Measurements from ENCODE around the gene OSBPL6. TPM values are rescaled to one million over a fixed set of nuclear protein-coding genes. Genes with fewer than 3 reads are reported as not detected.

OSBPL6 gene
- total RNA-seq, 6 experiments from 2014 or later = 2.4 to 4.1 (median 3.1) TPM

- no peak overlapping the region for H3K4me3 ChIP-seq
- H3K27me3 ChIP-seq = no peaks in the 10 kb centered on the region
- DNase-seq (no peak), ATAC-seq (no peak)
- no peak for TF ChIP-seq CTCF (IDR thresholded peaks at IDR 0.05)
- H3K9me3 ChIP-seq = no peaks in the 10 kb centered on the region
- H3K4me1 ChIP-seq = peaks cover 0 to 4% (median 0%) of the 10 kb centered on the region in 4 donors
- H3K27ac ChIP-seq = no peak overlapping the region
- peaks cover 0 to 22% (median 4%) of the 10 kb centered on the region in 4 donors for H3K36me3 ChIP-seq
- intact Hi-C loops (cut with DNase I) = no loop called here
- 81% methylated on average over 2 of the region's 2 CpGs for WGBS (ENCODE audit: insufficient coverage, low coverage, low lambda C conversion rate, missing lambda C conversion rate)
These were observed 233.1 kb downstream of the OSBPL6 start for GRCh38 chr2:178427458-178427857.

- intact Hi-C loops (cut with DNase I) = no loop called here
- Histone ChIP-seq H3K27me3 (no peaks in the 10 kb centered on the region), H3K36me3 (peaks cover 0 to 26% (median 7%) of the 10 kb centered on the region in 4 donors), H3K9me3 (no peaks in the 10 kb centered on the region), H3K4me1 (peaks cover 0 to 4% (median 0%) of the 10 kb centered on the region in 4 donors), H3K27ac (peak overlapping the region in 1 of 3 donors; percentile 2), H3K4me3 (no peak overlapping the region)
- TF ChIP-seq POLR2A (IDR thresholded peaks at IDR 0.05) (no peak), CTCF (IDR thresholded peaks at IDR 0.05) (no peak)
- DNase-seq = no peak
- peak; percentile 55 to 85 (median 78) for ATAC-seq
- 29% methylated on average over 1 of the region's 1 CpG for WGBS (ENCODE audit: insufficient coverage, low coverage, low lambda C conversion rate, missing lambda C conversion rate)
These were observed 234.1 kb downstream of the OSBPL6 start for GRCh38 chr2:178428396-178428806.

DNA sequence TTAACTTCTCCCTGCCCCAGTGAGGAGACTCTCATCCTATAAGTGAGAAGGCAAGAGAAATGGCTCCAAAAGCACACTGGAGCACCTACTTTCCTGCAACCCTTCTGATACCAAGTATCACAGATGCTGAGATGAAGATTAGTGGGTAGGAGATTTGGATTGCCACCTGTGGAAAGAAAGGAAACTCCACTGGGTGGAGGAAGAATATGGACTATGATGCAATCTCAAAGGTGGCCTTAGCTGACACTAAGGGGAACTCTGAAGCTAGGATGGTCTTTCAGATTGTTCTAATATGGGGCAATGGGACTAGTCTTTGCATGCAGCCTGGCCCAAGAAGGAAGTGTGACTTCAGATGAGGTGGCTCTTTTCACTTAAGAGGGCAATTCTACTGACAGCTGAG, 235.0 kb downstream of the OSBPL6 start:
- no peak for TF ChIP-seq POLR2A (IDR thresholded peaks at IDR 0.05)
- TF ChIP-seq CTCF (IDR thresholded peaks at IDR 0.05) = no peak
- ATAC-seq = peak in 1 of 4 donors; percentile 28
- Histone ChIP-seq H3K36me3 (peaks cover 0 to 35% (median 12%) of the 10 kb centered on the region in 4 donors), H3K4me1 (peaks cover 0 to 4% (median 0%) of the 10 kb centered on the region in 4 donors), H3K27ac (no peak overlapping the region), H3K9me3 (no peaks in the 10 kb centered on the region), H3K27me3 (no peaks in the 10 kb centered on the region), H3K4me3 (no peak overlapping the region)
- intact Hi-C loops (cut with DNase I) = no loop called here
- no peak for DNase-seq

- ATAC-seq (no peak), DNase-seq (no peak)
- 95% methylated on average over 2 of the region's 2 CpGs for WGBS (ENCODE audit: insufficient coverage, low coverage, low lambda C conversion rate, missing lambda C conversion rate)
- Histone ChIP-seq H3K27me3 (no peaks in the 10 kb centered on the region), H3K9me3 (no peaks in the 10 kb centered on the region), H3K4me1 (no peaks in the 10 kb centered on the region), H3K36me3 (peaks cover 0 to 69% (median 33%) of the 10 kb centered on the region in 4 donors), H3K4me3 (no peak overlapping the region), H3K27ac (no peak overlapping the region)
- TF ChIP-seq CTCF (IDR thresholded peaks at IDR 0.05) (no peak), POLR2A (IDR thresholded peaks at IDR 0.05) (no peak)
- intact Hi-C loops (cut with DNase I) = no loop called here
These were observed 242.3 kb downstream of the OSBPL6 start for GRCh38 chr2:178436662-178437061.

GRCh38 chr2:178441426-178441825, 247.1 kb downstream of the OSBPL6 start:
- intact Hi-C loops (cut with DNase I) = no loop called here
- Histone ChIP-seq H3K4me1 (no peaks in the 10 kb centered on the region), H3K4me3 (no peak overlapping the region), H3K36me3 (peaks cover 0 to 72% (median 27%) of the 10 kb centered on the region in 4 donors), H3K27ac (no peak overlapping the region), H3K27me3 (no peaks in the 10 kb centered on the region), H3K9me3 (no peaks in the 10 kb centered on the region)
- ATAC-seq = no peak
- no peak for DNase-seq
- TF ChIP-seq CTCF (IDR thresholded peaks at IDR 0.05) (no peak), POLR2A (IDR thresholded peaks at IDR 0.05) (no peak)
- WGBS (ENCODE audit: insufficient coverage, low coverage, low lambda C conversion rate, missing lambda C conversion rate) = 88% methylated on average over 2 of the region's 2 CpGs

Measured in right lobe of liver (tissue), 6 donors.